ENCODE results near the gene MEOX1. TPM values are rescaled to one million over a fixed set of nuclear protein-coding genes. Genes with fewer than 3 reads are reported as not detected.

MEOX1 gene
- total and polyA plus RNA-seq, 2 of the 4 experiments (the other 2 are of a cell fraction) = 0.48 to 0.72 TPM

DNA sequence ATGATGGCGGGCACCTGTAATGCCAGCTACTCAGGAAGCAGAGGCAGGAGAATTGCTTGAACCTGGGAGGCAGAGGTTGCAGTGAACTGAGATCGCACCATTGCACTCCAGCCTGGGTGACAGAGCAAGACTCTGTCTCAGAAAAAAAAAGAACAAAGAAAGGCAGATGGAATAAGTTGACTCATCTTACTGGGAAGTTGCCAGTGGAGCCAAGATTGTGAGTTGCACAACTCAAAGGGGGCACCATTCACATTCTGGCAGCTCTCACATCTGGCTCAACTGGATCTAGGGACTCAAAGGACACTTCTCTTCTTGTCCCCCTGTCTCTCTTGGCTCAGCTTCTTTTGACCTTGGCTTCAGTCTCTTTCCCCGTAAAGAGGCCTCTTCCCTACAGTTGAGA lies 61.9 kb downstream of the MEOX1 start:
- H3K36me3 ChIP-seq (ENCODE audit: control insufficient read depth, insufficient read depth, low read length) = no peaks in the 10 kb centered on the region
- peak overlapping the region; percentile 33; the same call in 1 of the 3 replicates for H2BK15ac ChIP-seq (ENCODE audit: low read depth, low read length)
- no peaks in the 10 kb centered on the region for H3K79me1 ChIP-seq (ENCODE audit: low read depth in 1 of 2, low read length in 2 of 2)
- H3K56ac ChIP-seq (ENCODE audit: extremely low read depth, insufficient read depth, low read length) = no peak overlapping the region
- no peak overlapping the region for H4K8ac ChIP-seq (ENCODE audit: low read depth in 2 of 2, low read length in 2 of 2)
- H3K14ac ChIP-seq (replicated peaks; ENCODE audit: low read depth, low read length) = peak overlapping the region; percentile 7; the same call in 1 of the 2 replicates
- no peak overlapping the region for H3K4me2 ChIP-seq (ENCODE audit: low read depth, low read length)
- H4K5ac ChIP-seq (ENCODE audit: low read depth, low read length) = no peak overlapping the region
- H2BK5ac ChIP-seq (ENCODE audit: low read depth, low read length, poor library complexity, severe bottlenecking) = no peak overlapping the region
- DNase-seq (peak; percentile 87), ATAC-seq (ENCODE audit: low read depth) (peak; percentile 61; the same call in 1 of the 2 replicates)
- BruUV-seq (replicated peaks) = no TSS peak
- intact Hi-C loops (cut with micrococcal nuclease) (no loop called here), in situ Hi-C loops (cut with MboI; ENCODE audit: low sequenced_read_pairs) (no loop called here), dilution Hi-C loops (cut with HindIII; ENCODE audit: low sequenced_read_pairs, unreplicated experiment) (no loop called here)
- H2BK120ac ChIP-seq (ENCODE audit: low read depth, low read length) = no peak overlapping the region
- H3K18ac ChIP-seq (ENCODE audit: low read depth, low read length) = peak overlapping the region; percentile 6; the same call in 1 of the 2 replicates
- peak; percentile 62; the same call in 1 of the 2 replicates for TF ChIP-seq MAZ (IDR thresholded peaks at IDR 0.05; ENCODE audit: borderline replicate concordance, low read depth, low read length)
- no peak for TF ChIP-seq MAFK (IDR thresholded peaks at IDR 0.05; ENCODE audit: low read depth, low read length)
- no peak for TF ChIP-seq NFE2L2 (IDR thresholded peaks at IDR 0.05; ENCODE audit: low read depth, low read length)
- peak; percentile 97 for TF ChIP-seq CEBPB (IDR thresholded peaks at IDR 0.05; ENCODE audit: low read depth, low read length)
- ChIA-PET POLR2A (ENCODE audit: unreplicated experiment) (no interaction called here), CTCF (no interaction called here)
- no peak overlapping the region for H2AFZ ChIP-seq (replicated peaks; ENCODE audit: low read length, poor library complexity)
- H3K9me1 ChIP-seq (ENCODE audit: insufficient read depth, low read length) = 0 out of 2 replicates have a peak, but pooled peaks cover 3% of the 10 kb centered on the region
- peaks cover 2% of the 10 kb centered on the region for H3K9me3 ChIP-seq (ENCODE audit: control insufficient read depth, insufficient read depth, low read length)
- H4K91ac ChIP-seq (ENCODE audit: insufficient read depth, low read depth, low read length) = peak overlapping the region; percentile 19; the same call in 1 of the 2 replicates
- no peak overlapping the region for H3K4me3 ChIP-seq (ENCODE audit: insufficient read depth, low read depth, low read length)
- H2AK9ac ChIP-seq (replicated peaks; ENCODE audit: low read depth, low read length, poor library complexity) = no peak overlapping the region
- no peak overlapping the region for H3K23ac ChIP-seq (ENCODE audit: low read depth, low read length)
- no peaks in the 10 kb centered on the region for H4K20me1 ChIP-seq (ENCODE audit: insufficient read depth, low read length)
- H2AK5ac ChIP-seq (ENCODE audit: low read depth, low read length) = no peak overlapping the region; the same call in 1 of the 2 replicates
- H3K4me1 ChIP-seq (ENCODE audit: control insufficient read depth, insufficient read depth, low read length) = peaks cover 7% of the 10 kb centered on the region
- no peak overlapping the region for H2BK20ac ChIP-seq (ENCODE audit: low read depth, low read length)
- H3K9ac ChIP-seq (ENCODE audit: low read depth, low read length) = no peak overlapping the region
- H3K27ac ChIP-seq (ENCODE audit: insufficient read depth, low read length) = no peak overlapping the region
- H3K27me3 ChIP-seq (ENCODE audit: control insufficient read depth, insufficient read depth, low read length) = peaks cover 2% of the 10 kb centered on the region; the same call in 1 of the 2 replicates
- 44% methylated on average over 1 of the region's 3 CpGs; no CpG with 5 or more reads in 1 of the 2 experiments for WGBS, 2 experiments (ENCODE audit: extremely low coverage in 2 of 2, insufficient read length in 1 of 2)
- H3K4ac ChIP-seq (ENCODE audit: low read depth, low read length) = no peak overlapping the region; the same call in 1 of the 2 replicates

Data from IMR-90 (cell line).